Neural cell (in vitro differentiated cells): Measurements from ENCODE around the gene FNDC3B. TPM values are rescaled to one million over a fixed set of nuclear protein-coding genes. Genes with fewer than 3 reads are reported as not detected.
"Not testable (repeated sequence)": the region's sequence is repeated elsewhere in the genome, so short reads cannot be mapped to it uniquely, and the experiment has no call there.

Experiments used
- H2AFZ ChIP-seq: fragments of 200-600, 300-800 bp; sonication (generic), shearing (Covaris generic); 2 replicates; pipeline ENCODE4 v1.6.0; 2014; ENCODE audit warnings: low read depth, mild to moderate bottlenecking, antibody characterized with exemption, low read length, moderate library complexity
- H3F3A ChIP-seq: fragments of 200-600 bp; shearing (Covaris generic); 2 replicates; pipeline ENCODE4 v1.6.1; 2016; ENCODE audit warnings: mild to moderate bottlenecking, moderate library complexity, mixed read lengths, antibody characterized with exemption, low read length; ENCODE audit not compliant: insufficient read depth, poor library complexity, severe bottlenecking
- H3K27ac ChIP-seq: fragments of 200-600, 300-800 bp; sonication (generic), shearing (Covaris generic); 2 replicates; pipeline ENCODE4 v1.5.1; 2014; ENCODE audit warnings: mild to moderate bottlenecking, low read length, moderate library complexity
- H3K27me3 ChIP-seq: fragments of 300-800, 200-600 bp; sonication (generic), shearing (Covaris generic); 2 replicates; pipeline ENCODE4 v1.6.0; 2014; ENCODE audit warnings: mild to moderate bottlenecking, low read depth, low read length, moderate library complexity; ENCODE audit not compliant: insufficient read depth
- H3K36me3 ChIP-seq: fragments of 300-800, 200-600 bp; sonication (generic), shearing (Covaris generic); 2 replicates; pipeline ENCODE4 v1.5.1; 2014; ENCODE audit warnings: mild to moderate bottlenecking, antibody characterized with exemption, low read length, moderate library complexity; ENCODE audit not compliant: insufficient read depth
- H3K4me2 ChIP-seq: fragments of 300-800, 200-600 bp; sonication (generic), shearing (Covaris generic); 2 replicates; pipeline ENCODE4 v1.6.0; 2014; ENCODE audit warnings: mild to moderate bottlenecking, low read length
- H3K4me3 ChIP-seq: fragments of 300-800, 200-600 bp; sonication (generic), shearing (Covaris generic); 2 replicates; pipeline ENCODE4 v1.5.1; 2014; ENCODE audit warnings: mild to moderate bottlenecking, low read length, moderate library complexity
- H3K79me2 ChIP-seq: fragments of 200-600 bp; shearing (Covaris generic); replicated peaks from 2 replicates; pipeline ENCODE4 v1.6.0; 2014; ENCODE audit warnings: mild to moderate bottlenecking, low read length, moderate library complexity; ENCODE audit not compliant: insufficient read depth
- H3K9ac ChIP-seq: fragments of 300-800, 200-600 bp; sonication (generic), shearing (Covaris generic); 2 replicates; pipeline ENCODE4 v1.6.1; 2016; ENCODE audit warnings: mild to moderate bottlenecking, low read length, mixed read lengths
- H3K9me2 ChIP-seq: fragments of 200-600 bp; shearing (Covaris generic); 2 replicates; pipeline ENCODE4 v1.6.1; 2016; ENCODE audit warnings: mild to moderate bottlenecking, low read length, mixed read lengths; ENCODE audit not compliant: insufficient read depth
- H3K9me3 ChIP-seq: fragments of 200-600, 300-800 bp; sonication (generic), shearing (Covaris generic); 2 replicates; pipeline ENCODE4 v1.6.1; 2016; ENCODE audit warnings: mild to moderate bottlenecking, mixed run types, low read length, moderate library complexity, mixed read lengths
- H4K20me1 ChIP-seq: fragments of 200-600 bp; shearing (Covaris generic); 2 replicates; pipeline ENCODE4 v1.6.1; 2016; ENCODE audit warnings: mild to moderate bottlenecking, mixed run types; ENCODE audit not compliant: insufficient read depth
- CTCF ChIP-seq: fragments of 450-650 bp; IDR thresholded peaks from 2 replicates; pipeline ENCODE4 v1.5.1; 2014; ENCODE audit warnings: antibody characterized with exemption, mild to moderate bottlenecking, moderate library complexity; ENCODE audit not compliant: poor library complexity, severe bottlenecking
- EP300 ChIP-seq: fragments of 450-650 bp; conservative IDR thresholded peaks from 2 replicates; pipeline ENCODE4 v1.6.1; 2014; ENCODE audit warnings: antibody characterized with exemption, mild to moderate bottlenecking, moderate library complexity; ENCODE audit not compliant: poor library complexity, severe bottlenecking
- EZH2 ChIP-seq: fragments of 200-600, 300-800 bp; shearing (Covaris generic), sonication (generic); IDR thresholded peaks from 2 replicates; pipeline ENCODE4 v1.6.1; 2014; ENCODE audit warnings: antibody characterized with exemption, low read length, borderline replicate concordance, mild to moderate bottlenecking; ENCODE audit not compliant: insufficient read depth, poor library complexity, severe bottlenecking
- MXI1 ChIP-seq: fragments of 450-650 bp; conservative IDR thresholded peaks from 2 replicates; pipeline ENCODE4 v1.6.1; 2014; ENCODE audit warnings: antibody characterized with exemption, mild to moderate bottlenecking; ENCODE audit not compliant: poor library complexity, severe bottlenecking
- POLR2AphosphoS5 ChIP-seq: IDR thresholded peaks from 2 replicates; pipeline ENCODE4 v1.6.1; 2012
- RAD21 ChIP-seq: fragments of 450-650 bp; conservative IDR thresholded peaks from 2 replicates; pipeline ENCODE4 v1.6.1; 2014; ENCODE audit warnings: antibody characterized with exemption, mild to moderate bottlenecking, moderate library complexity
- SMC3 ChIP-seq: fragments of 450-650 bp; conservative IDR thresholded peaks from 2 replicates; pipeline ENCODE4 v1.6.1; 2014; ENCODE audit warnings: antibody characterized with exemption, mild to moderate bottlenecking, moderate library complexity; ENCODE audit not compliant: poor library complexity
- TAF1 ChIP-seq: IDR thresholded peaks from 2 replicates; pipeline ENCODE4 v1.6.1; 2012; ENCODE audit warnings: low read depth
- polyA plus RNA-seq: library from polyadenylated mRNA; depleted of rRNA; stranded (reverse); fragments of >200 nt; gene quantifications from 2 replicates; pipeline ENCODE4 v1.2.3, GENCODE V29; 2014
- TF ChIP-seq, protein P1 (sequence below): IDR thresholded peaks from 2 replicates; pipeline ENCODE4 v1.6.1; 2012; ENCODE audit warnings: borderline replicate concordance

FNDC3B gene
- polyA plus RNA-seq, 1 donor from 2014 or later, result 4.9 TPM

- no peak overlapping the region for H3K27ac ChIP-seq
- H3K4me2 ChIP-seq, result no peak overlapping the region
- no peaks in the 10 kb centered on the region for H3K9me3 ChIP-seq
- TF ChIP-seq, protein P1, sequence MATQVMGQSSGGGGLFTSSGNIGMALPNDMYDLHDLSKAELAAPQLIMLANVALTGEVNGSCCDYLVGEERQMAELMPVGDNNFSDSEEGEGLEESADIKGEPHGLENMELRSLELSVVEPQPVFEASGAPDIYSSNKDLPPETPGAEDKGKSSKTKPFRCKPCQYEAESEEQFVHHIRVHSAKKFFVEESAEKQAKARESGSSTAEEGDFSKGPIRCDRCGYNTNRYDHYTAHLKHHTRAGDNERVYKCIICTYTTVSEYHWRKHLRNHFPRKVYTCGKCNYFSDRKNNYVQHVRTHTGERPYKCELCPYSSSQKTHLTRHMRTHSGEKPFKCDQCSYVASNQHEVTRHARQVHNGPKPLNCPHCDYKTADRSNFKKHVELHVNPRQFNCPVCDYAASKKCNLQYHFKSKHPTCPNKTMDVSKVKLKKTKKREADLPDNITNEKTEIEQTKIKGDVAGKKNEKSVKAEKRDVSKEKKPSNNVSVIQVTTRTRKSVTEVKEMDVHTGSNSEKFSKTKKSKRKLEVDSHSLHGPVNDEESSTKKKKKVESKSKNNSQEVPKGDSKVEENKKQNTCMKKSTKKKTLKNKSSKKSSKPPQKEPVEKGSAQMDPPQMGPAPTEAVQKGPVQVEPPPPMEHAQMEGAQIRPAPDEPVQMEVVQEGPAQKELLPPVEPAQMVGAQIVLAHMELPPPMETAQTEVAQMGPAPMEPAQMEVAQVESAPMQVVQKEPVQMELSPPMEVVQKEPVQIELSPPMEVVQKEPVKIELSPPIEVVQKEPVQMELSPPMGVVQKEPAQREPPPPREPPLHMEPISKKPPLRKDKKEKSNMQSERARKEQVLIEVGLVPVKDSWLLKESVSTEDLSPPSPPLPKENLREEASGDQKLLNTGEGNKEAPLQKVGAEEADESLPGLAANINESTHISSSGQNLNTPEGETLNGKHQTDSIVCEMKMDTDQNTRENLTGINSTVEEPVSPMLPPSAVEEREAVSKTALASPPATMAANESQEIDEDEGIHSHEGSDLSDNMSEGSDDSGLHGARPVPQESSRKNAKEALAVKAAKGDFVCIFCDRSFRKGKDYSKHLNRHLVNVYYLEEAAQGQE, result no peak
- TF ChIP-seq SMC3 (no peak), MXI1 (no peak), RAD21 (no peak), TAF1 (no peak), EP300 (no peak), CTCF (no peak), POLR2AphosphoS5 (no peak), EZH2 (no peak)
- H3K27me3 ChIP-seq, result no peaks in the 10 kb centered on the region
- H3K4me3 ChIP-seq, result no peak overlapping the region
- H3K36me3 ChIP-seq, result no peaks in the 10 kb centered on the region
- H3K9me2 ChIP-seq, result no peaks in the 10 kb centered on the region
- H4K20me1 ChIP-seq, result no peaks in the 10 kb centered on the region
- H3F3A ChIP-seq, result no peaks in the 10 kb centered on the region
- no peak overlapping the region for H2AFZ ChIP-seq
- no peak overlapping the region for H3K9ac ChIP-seq
- no peaks in the 10 kb centered on the region for H3K79me2 ChIP-seq
Observed at GRCh38 chr3:172239218-172239790, 199.9 kb downstream of the FNDC3B start.

GRCh38 chr3:172241405-172241804 lies 202.0 kb downstream of the FNDC3B start:
- Histone ChIP-seq H3K4me3 (no peak overlapping the region), H3K9me3 (no peaks in the 10 kb centered on the region), H3K9ac (no peak overlapping the region), H3K27ac (no peak overlapping the region), H2AFZ (no peak overlapping the region), H3K36me3 (no peaks in the 10 kb centered on the region), H3F3A (no peaks in the 10 kb centered on the region), H4K20me1 (no peaks in the 10 kb centered on the region), H3K27me3 (no peaks in the 10 kb centered on the region), H3K4me2 (no peak overlapping the region), H3K9me2 (no peaks in the 10 kb centered on the region), H3K79me2 (no peaks in the 10 kb centered on the region)
- TF ChIP-seq, protein P1, result no peak
- TF ChIP-seq EZH2 (no peak), MXI1 (no peak), EP300 (no peak), CTCF (no peak), POLR2AphosphoS5 (no peak), RAD21 (no peak), SMC3 (no peak), TAF1 (no peak)

DNA sequence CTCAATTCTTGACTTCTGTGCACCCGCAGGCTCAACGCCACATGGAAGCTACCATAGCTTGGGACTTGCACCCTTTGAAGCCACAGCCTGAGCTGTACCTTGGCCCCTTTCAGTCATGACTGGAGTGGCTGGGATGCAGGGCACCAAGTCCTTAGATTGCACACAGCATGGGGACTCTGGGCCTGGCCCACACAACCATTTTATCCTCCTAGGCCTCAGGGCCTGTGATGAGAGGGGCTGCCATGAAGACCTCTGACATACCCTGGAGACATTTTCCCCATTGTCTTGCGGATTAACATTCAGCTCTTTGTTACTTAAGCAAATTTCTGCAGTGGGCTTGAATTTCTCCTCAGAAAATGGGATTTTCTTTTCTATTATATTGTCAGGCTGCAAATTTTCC lies 203.1 kb downstream of the FNDC3B start:
- H3K9me2 ChIP-seq, H3K9ac ChIP-seq, H3K4me3 ChIP-seq, H3K27me3 ChIP-seq, H3K36me3 ChIP-seq, H3K4me2 ChIP-seq, H4K20me1 ChIP-seq, H3K9me3 ChIP-seq, H3K27ac ChIP-seq, H3K79me2 ChIP-seq, H3F3A ChIP-seq, H2AFZ ChIP-seq: not testable (repeated sequence)
